Measurements from ENCODE around the gene CDC7.
"Not testable (repeated sequence)": the region's sequence is repeated elsewhere in the genome, so short reads cannot be mapped to it uniquely, and the experiment has no call there.

CDC7 gene

DNA sequence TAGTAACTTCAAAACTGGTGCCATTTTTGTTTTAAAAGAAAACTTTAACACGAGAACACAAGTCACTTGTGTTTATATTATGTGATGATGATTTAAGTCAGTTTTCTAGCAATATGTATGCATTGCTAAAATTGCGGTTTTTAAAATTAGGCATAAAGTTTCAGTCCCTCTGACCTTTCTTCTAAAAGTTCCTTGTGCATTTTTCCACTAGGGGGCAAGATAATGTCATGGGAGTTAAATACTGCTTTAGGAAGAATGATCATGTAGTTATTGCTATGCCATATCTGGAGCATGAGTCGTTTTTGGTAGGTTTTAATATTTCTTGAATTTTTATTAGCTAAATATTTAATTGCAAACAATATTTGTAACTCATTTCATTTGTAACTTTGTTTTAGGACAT lies 10.7 kb downstream of the CDC7 start:
- DNase-seq: peak; percentile 67

DNA sequence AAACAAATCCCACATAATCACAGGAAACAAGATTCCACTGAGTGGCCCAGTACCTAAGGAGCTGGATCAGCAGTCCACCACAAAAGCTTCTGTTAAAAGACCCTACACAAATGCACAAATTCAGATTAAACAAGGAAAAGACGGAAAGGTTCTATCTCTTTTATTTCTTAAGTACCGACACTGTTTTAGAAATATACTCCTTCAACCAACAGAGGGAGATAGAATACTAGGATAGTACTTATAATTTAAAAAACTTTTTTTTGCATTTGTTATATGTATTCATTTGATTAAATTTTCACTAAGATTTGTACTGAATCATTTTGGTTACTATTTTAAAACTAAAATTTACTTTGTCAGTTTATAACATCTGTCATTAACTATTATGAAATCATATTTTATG lies 12.5 kb downstream of the CDC7 start:
- peak; percentile 26 for DNase-seq

DNA sequence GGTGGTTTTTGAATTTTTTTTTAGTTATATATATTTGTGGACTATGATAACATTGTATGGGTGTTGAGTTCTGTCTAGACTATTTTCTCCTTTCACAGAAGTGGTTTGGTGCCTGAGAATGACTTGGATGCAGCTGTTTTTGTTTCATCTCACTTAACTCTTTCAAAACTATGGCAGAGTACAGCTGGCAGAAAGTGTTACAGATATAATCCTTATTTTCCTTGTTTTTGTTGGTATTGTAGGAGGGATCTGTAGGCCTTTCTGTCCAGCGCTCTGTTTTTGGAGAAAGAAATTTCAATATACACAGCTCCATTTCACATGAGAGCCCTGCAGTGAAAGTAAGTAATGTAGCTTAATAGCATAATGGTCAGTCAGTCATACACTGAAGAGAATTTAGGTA lies 13.1 kb downstream of the CDC7 start:
- DNase-seq: no peak

DNA sequence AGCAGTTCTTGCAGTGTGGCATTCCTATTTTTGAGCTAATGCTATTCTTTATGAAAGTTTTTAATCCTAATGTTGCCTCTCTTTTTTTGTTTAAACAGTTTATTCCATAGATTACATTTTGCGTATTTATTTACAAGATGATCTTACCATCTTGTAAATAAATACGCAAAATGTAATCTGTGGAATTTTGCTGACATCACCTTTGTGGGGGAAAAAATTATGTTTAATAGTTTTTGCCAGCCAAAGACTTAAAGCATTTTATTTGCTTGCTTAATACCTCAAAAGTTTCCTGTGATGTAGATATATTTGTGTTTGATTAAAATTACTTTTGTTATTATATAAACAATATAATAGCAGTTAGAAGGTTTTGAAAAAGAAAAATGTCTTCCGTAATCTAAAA lies 15.3 kb downstream of the CDC7 start:
- no peak for DNase-seq

DNA sequence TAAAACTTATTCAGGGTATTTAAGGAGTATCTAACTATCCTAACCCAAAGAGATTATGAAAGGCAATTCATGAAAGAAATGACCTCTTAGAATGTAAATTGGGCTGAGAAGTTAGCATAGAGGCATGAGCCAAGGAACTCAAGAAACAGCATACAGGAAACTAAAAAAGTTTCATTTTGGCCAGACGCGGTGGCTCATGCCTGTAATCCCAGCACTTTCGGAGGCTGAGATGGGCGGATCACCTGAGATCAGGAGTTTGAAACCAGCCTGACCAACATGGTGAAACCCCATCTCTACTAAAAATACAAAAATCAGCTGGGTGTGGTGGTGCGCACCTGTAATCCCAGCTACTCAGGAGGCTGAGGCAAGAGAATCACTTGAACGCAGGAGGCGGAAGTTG lies 16.0 kb downstream of the CDC7 start:
- DNase-seq: not testable (repeated sequence)

DNA sequence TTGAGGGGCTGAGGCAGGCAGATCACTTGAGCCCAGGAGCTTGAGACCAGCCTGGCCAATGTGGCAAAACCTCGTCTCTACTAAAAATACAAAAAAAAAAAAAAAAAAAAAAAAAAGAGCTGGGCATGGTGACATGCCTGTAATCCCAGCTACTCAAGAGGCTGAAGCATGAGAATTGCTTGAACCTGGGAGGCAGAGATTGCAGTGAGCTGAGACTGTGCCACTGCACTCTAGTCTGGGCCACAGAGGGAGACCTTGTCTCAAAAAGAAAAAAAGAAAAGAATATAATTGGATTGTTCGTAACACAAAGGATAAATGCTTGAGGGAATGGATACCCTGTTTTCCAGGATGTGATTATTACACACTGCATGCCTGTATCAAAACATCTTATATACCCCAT lies 18.5 kb downstream of the CDC7 start:
- not testable (repeated sequence) for DNase-seq

DNA sequence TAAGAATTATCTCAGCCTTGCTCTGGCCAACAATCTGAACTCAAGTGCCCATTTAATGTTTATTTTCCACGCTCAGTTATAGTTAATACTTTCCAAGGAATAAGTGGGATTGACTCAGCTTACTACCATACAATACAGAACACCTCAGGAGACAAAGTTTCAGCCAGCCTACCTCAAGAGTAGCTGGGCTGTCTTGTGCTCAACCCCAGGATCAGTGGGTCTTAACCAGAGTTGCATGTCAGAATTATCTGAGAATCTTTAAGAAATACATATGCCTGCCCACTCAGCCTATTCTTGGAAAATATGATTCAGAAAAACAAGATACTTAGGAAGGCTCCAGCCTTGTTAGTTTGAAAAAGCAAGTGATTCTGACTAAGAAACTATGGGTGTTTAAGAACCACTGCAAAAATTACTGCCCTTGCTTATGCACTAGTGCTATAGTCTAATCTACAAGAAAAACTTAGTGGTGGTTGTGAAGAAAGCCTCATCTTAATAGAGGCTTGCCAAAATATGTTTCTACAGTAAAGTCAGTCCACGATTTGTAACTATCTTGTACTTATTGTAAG lies 20.4 kb downstream of the CDC7 start:
- DNase-seq: no peak

DNA sequence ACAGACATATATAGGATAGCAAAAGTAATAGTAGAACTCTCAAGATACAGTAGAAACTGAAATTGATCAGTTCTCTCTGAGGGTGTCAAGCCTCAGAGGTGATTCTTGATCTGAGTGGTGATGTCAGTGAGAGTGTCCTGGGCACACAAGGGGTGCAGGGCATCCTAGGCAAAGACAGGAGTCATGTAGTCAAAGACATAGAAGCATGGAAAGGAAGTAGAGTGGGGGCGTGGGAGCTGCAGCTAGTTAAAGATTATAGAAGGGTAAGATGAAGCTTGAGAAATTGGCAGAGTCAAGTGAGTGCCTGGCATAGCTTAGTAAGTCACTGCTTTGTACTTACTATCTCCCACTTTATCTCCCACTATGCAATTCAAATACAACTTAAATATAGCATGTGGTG lies 22.8 kb downstream of the CDC7 start:
- DNase-seq: peak; percentile 18

DNA sequence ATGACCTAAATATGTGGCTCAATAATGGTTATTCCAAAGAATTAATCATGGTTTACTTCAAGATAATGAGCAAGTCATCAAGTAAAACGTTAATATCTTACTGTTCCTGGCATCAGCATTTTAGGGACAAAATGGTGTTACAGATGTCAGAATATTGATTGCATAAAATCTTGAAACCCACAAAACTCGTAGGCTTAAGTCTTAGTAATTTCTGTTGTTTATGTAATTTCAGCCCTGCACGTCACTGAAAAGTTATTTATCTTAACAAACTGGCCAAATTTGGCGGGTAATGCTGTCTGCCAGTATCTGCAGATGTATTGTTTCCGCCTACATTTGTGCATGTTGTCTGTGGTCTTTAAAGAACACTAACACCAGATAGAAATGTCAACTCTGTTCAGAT lies 25.8 kb downstream of the CDC7 start:
- DNase-seq: no peak

DNA sequence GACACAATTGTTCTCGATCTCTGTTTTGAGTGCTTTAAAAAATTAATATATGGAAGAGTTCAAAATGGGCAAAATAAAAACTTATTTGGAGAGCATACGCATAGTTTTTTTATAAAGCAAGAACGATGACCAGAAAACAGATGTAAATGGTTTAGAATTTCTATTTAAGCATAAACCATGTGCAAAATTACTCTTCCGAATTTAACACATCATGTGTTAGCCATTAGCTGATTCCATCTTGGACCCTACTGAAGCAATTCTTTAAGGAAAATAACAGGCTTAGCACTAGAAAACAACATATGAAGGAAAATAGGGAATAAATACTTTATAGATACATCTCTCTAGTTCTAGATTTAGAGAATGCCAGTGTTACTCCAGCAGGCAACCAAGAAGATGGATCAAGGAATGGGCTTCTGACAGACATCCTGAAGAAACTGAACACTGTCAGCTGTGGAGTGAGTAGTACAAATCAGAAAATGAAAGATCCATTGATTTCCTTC lies 26.7 kb downstream of the CDC7 start:
- DNase-seq: no peak

DNA sequence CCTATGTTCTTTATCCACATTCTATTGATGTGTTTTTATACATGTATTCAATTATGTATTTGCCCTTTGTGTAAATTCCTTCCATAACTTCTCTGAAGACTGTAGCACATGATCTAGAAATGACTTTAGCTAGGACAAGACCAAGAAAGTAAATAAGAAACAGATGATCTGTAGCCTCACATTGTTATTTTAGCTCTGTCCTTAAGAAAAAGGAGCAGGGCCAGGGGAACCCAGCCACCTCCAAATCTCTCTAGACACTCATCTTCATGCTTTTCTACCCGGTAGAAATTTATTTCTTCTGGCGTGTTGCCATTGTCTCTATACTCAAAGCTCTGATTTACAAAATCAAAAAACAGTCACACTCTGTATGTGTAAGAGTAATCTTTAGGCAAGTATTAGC lies 27.1 kb downstream of the CDC7 start:
- no peak for DNase-seq

DNA sequence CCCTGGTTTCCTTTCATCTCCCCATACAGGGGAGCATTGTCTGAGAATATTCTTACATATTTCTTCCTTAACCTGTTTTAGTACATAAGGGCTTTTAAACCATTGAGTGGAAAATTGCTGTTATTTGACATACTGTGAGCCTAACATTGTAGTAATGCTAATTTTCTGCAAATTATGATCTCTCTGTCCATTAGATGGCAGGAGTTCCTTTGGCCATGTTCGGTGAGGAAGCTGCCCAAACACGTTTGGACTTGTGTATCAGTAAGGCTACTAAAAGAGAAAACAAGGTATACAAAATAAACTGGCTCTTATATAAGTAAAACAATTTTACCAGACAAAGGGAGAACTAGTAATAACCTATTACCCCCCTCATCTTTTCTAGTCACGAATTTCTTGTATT lies 29.2 kb downstream of the CDC7 start:
- peak; percentile 42 for DNase-seq

DNA sequence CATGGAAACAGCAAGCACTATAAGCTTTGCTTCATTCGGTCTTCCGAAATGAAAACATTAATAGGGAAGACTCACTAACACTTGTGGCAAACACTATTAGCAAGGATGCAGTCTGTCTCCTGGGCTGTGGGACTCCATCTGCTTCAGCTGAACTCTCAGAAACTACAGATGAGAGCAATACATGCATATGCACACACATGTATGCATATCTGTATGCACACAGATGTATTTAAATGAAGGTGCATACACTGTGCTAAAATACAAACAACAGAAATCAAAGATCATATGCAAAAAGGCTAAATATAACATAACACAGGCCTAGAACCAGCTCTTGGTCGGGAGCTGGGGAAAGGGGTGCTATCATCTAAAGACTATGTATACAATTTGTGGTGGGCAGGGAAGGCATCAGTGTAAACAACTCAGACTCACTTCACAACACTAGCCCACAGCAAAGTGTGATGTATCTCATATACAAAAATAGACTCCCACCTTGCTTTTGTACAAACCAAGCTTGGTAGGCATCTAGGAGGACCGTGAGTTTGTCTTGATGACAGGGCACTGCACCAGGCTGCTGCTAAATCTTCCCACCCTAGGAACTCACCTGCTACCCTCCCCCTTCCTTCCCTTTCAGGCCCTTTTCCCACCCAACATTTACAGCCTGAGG lies 32.8 kb downstream of the CDC7 start:
- DNase-seq: no peak

DNA sequence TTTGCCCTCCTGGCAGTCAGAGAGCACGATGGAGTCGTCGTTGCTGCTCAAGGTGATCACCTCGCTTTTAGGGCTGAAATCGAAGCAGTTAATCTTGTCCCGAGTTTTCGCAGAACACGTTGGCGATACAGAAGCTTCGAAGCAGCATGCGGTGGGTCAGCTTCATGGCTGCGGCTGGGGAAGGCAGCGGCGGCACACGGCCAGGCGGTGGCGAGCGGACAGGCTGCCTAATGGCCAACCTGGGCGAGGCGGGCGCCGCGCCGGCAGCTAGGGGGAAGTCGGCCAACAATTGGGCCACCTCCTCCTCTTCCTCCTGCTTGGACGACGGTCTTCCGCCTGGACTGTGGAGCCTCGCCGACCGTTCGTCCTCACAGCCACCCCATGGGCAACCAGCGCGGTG lies 34.8 kb downstream of the CDC7 start:
- no peak for DNase-seq

DNA sequence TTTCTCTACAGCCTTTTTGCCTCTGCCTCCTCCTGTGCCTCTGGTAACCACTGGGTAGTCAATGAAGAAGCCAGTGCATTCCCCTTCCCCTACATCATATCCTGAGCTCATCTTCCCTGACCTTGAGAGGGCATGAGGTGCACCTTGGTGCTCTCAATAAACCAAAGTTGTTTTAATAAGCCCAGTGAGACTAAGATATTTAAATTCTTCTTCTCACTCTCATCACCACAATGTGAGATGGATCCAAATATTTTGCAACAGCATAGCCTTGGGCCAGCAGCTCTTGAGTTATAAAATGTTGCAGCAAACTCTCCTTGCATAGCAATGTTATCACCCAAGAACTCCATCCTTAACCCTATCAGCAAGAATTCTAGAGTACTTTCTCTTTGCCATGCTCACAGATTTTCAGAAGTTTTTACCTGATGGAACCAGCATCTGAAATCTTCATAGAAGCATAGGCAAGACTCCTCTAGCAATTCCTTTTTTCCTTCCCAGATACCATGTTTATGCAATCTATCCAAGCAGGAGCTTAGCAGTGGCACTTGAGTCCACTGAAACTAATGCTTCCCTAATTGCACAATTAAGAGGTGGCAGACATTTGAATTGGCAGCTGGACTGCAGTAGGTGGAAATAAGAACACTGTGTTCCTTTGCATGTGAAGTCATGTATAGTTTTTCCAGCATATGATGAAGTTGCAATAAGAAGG lies 36.8 kb downstream of the CDC7 start:
- DNase-seq: no peak

DNA sequence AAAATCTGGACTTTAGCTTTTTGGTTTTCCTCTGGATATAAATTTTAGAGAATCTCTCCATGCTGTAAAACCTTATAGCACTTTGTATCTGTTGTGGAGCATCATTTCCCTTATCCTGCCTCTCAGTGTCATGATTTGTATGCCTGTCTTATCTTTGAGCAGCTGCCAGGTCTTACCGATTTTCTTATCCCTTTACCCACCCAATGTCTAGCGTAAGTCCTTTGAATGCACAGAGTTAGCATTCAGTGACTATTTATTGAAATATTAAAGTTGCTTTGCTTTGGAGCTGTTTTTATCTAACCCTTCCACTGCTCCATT lies 37.3 kb downstream of the CDC7 start:
- DNase-seq: no peak

DNA sequence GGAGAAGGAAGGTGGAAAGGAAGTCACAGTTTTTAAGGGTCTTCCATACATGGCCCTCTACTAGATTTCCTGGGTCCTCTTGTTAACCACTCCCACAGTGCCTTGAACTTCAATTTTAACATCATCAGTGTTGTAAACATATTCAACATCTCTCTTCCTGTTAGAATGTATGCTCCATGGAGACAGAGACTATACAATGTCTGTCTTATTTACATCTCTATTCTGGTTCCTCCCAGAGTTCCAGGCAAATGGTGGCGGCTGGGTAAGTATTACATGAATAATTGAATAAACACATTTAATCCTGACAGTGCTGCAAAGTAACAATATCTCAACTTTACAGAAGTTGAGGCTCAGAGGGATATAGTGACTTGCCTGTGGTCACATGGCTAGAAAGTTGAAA lies 40.3 kb downstream of the CDC7 start:
- DNase-seq: no peak

DNA sequence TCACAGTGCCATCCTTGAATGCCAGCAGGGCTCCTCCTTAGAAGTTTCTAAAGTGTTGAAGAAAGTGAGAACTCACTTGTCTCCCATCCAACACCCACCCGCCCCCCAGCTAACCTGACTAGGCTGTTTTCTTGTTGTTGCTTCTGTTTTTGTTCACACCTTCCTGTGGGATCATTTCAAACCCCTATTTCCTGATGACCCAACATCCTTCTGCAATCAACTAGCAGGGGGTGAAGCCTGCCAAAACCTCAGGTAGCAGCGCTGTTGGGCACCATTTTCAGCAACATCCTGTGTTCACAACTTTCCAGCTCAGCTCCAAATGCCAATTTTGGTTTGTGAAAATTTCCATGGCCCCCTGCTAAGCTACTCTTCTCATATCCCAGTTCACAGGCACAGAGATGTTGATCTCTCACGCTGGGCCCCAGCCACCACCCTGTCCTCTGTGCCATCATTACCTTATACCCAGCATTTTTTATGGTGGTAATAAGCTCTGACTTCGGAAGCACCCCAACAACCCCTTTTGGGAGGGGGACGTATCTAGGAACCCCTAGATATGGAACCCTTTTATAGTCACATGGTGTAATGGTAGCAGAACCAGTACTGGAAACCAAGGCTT lies 41.4 kb downstream of the CDC7 start:
- no peak for DNase-seq

DNA sequence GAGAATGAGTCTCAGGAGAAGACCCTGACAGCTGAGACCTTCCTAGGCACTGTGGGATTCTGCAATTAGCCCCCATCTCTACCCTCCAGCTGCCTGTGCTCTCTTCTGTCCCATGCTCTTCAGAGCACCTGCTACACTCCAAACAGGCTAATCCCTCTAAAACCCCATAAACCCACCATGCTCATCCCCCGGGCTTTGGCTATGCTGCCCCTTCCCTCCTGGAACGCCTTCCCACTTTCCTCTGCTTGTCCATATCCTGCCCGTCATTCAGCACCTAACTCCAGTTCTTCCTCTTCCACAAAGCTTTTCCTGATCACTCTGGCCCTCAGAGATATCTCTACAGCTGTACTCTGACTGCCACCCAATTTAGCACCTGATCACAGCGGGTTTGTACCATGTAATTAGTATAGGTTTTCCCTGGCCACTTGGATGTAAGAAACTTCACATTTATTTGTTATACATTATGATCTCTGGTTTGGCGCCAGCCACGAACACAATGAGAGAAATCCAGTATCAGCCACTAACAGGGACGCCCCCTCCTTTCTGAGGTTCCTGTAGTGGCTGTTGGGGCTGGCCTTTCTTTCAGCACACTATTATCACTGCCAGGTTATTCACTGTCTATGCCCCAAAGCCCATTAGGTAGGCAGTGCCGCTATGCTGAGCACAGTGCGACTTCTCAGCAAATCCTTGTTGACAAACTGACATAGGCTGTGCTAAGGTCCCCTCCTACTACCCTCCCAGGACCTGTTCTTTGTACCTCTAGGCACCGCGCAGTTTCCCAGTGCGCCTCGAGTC lies 45.1 kb downstream of the CDC7 start:
- no peak for DNase-seq

DNA sequence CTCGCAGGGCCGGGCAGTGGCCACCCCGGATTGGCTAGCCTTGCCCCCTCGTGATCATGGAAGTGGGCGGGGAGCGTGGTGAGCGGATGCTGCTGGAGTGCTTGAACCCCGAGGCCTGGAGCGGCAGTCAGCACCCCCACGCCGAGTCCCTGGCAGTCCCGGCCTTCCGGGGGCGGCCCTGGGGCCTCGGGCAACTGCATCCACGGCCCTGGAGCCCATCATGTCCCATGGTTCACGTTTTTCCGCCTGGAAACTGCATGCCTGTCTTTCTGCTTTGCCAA lies 45.6 kb downstream of the CDC7 start:
- no peak for DNase-seq

DNA sequence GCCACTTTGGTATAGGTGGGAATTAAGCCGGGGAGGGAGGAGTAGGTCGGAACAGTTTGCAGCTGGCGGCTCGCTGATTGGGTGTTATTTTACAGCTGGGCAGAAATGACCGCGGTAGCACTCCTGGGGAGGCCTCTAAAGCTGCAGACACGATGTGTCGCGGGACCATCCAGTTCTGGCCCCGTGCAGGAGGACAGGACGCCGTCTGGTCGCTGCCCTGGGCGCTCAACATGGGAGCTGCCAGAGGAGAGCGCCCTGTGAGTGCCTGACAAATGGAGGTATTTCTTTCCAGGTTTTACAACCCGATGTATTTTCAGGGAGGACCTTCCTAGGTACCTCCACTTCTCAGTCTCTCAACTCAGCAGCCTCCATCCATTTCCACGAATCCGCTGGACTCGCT lies 46.2 kb downstream of the CDC7 start:
- no peak for DNase-seq

DNA sequence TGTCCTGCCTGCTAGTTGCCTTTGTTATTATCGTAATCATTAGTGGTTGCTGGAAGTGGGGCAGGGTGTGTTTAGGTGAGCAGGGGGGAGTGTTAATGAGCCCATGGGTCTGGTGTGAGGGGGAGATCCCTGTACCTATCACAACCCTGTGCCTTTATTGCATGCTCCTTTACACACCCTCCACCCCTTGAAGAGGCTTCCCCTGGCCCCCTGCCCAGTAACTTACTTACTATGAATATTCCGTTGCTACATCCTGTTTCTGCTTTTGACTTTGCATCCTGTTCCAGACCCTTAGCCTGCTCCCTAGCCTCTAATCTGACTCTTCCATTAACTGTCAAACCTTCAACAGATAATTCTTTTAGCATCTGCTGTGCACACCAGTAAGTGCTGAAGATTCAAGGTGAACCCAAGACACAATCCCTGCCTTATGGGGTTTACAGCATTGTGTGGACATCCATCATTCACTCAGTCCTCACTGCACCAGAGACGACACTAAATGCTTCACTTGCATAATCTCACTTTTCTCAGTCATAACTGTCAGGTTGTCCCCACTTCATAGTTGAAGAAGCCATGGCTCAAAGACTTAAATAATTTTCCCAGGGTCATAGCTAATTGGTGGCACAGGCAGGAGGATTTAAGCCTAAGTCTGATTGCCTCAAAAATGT lies 47.9 kb downstream of the CDC7 start:
- peak; percentile 50 for DNase-seq
